Thyroid gland (tissue), 4 donors: ENCODE results near the gene CS. TPM values are rescaled to one million over a fixed set of nuclear protein-coding genes. Genes with fewer than 3 reads are reported as not detected.

Experiments
- DNase-seq, 2 donors: peaks; one replicate each; pipeline ENCODE4 v3.0.0-alpha.2; 2019
- H3K27ac ChIP-seq, 3 donors: fragments of 200-600 bp; sonication (generic); 1 replicate in 2 of 3; 2 replicates in 1 of 3; pipeline ENCODE4 v1.5.1; 2016 to 2019; ENCODE audit warnings: mild to moderate bottlenecking in 1 of 3, moderate library complexity in 1 of 3
- H3K27me3 ChIP-seq: fragments of 200-600 bp; sonication (generic); one replicate; pipeline ENCODE4 v1.5.1; 2019
- H3K36me3 ChIP-seq, 2 donors: fragments of 200-600 bp; sonication (generic); one replicate each; pipeline ENCODE4 v1.5.1; 2016 to 2019
- H3K4me1 ChIP-seq, 2 donors: fragments of 200-600 bp; sonication (generic); one replicate each; pipeline ENCODE4 v1.5.1; 2017 to 2019
- H3K4me3 ChIP-seq, 3 donors: fragments of 200-600 bp; sonication (generic); replicated peaks in 1 of 3; 1 replicate in 2 of 3; 2 replicates in 1 of 3; pipeline ENCODE4 v1.5.1; 2016; ENCODE audit warnings: mild to moderate bottlenecking in 1 of 3
- H3K9me3 ChIP-seq: fragments of 200-600 bp; sonication (generic); one replicate; pipeline ENCODE4 v1.5.1; 2017
- CTCF ChIP-seq, 6 experiments: fragments of 200-600 bp in 3 of 6; fragments of 450-650 bp in 3 of 6; sonication (generic) in 3 of 6; IDR thresholded peaks; one replicate each; pipeline ENCODE4 v1.5.1; 2016 to 2019; ENCODE audit warnings: antibody characterized with exemption in 6 of 6, mild to moderate bottlenecking in 2 of 6, inconsistent platforms in 1 of 6, moderate library complexity in 1 of 6
- POLR2A ChIP-seq, 2 donors: fragments of 450-650 bp; IDR thresholded peaks; one replicate each; pipeline ENCODE4 v1.6.1; 2017; ENCODE audit warnings: antibody characterized with exemption in 2 of 2, mild to moderate bottlenecking in 2 of 2, moderate library complexity in 1 of 2
- WGBS, 2 donors: methylation state at CpG; one replicate each; pipeline ENCODE4 v1.1.5; 2017; 5-methylcytosine and 5-hydroxymethylcytosine counted together
- intact Hi-C: fragments of 100-400 bp; cut with DNase I; formaldehyde crosslinking; loops from one replicate; pipeline ENCODE4 v1.15.1; 2023
- total RNA-seq, 4 donors: library from RNA; depleted of rRNA; stranded (reverse); fragments of >200 nt; gene quantifications; one replicate each; pipeline ENCODE4 v1.2.3, GENCODE V29; 2016

Gene CS
- total RNA-seq, 4 donors from 2014 or later: 110 to 190 (median 118) TPM

DNA sequence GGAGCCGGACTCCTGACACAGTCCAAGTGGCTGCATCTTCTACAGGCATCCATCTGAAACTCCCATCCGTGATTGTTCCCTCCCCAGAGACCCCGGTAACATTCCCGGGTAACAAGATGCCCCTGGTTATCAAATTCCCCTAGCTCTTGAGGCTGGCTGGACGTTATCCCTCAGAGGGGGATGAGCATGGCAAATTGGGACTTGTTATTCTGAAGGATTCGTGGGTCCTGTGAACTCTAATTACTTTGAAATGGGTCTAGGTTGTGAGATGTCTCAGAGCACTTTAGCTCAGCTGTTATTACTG is 34.3 kb upstream of the CS start:
- H3K27ac ChIP-seq: peak overlapping the region; percentile 93 to 97 (median 96)
- TF ChIP-seq CTCF (IDR thresholded peaks at IDR 0.05): no peak
- no peak for TF ChIP-seq POLR2A (IDR thresholded peaks at IDR 0.05)
- peak overlapping the region in 2 of 3 donors; percentile 41 to 52 for H3K4me3 ChIP-seq
- intact Hi-C loops: loop anchor here (10.0 kb wide), 1 partner anchor 130 kb away; the partner anchor contains the start of gene SPRYD4
- no peaks in the 10 kb centered on the region for H3K36me3 ChIP-seq
- no peaks in the 10 kb centered on the region for H3K9me3 ChIP-seq
- DNase-seq: no peak
- H3K4me1 ChIP-seq: peaks cover 8 to 19% of the 10 kb centered on the region in 2 donors
- WGBS, 2 donors: 4 to 11% methylated on average over 6 of the region's 6 CpGs
- no peaks in the 10 kb centered on the region for H3K27me3 ChIP-seq

DNA sequence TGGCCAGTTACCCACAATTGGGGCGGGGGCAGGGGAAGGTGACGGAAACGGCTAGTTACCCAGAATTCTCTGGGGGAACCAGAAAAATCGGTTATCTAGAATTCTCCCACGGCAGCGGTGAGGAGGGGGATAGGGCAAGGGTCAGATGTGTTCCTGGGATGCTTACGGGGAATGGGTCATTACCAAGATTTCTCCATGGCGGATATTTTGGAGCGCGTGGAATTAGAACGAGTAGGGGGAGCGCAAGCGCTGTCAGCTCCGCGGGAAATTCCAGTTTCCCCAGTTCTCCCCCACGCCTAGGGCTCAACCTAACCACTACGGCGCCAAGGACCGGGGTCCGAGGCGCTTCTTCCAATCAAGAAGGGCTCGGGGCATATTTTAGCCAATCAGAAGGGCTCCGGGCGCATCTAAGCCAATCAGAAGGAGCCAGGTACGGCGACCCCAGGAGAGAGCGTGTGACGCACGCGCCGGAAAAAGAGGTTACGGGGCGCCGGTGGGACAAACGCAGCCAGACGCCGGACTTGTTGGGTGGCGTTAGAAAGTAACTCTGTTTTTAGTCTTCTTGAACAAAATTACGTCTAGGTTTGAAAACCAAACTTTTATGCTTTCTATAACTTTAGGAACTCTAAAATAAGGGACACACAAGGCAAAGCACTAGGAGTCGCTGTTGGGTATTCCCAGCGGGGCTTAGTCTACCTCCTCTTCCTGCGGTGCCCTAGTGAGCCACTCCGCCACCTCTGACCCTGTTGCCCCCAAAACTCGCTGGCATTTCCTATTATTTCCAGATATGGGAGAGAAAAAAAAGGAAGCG is 33.8 kb upstream of the CS start, which contains the start of gene PAN2:
Gene PAN2, minus strand, starts transcription at position 322 of the 811 bp plus-strand sequence. CDS start 906 bp downstream, outside the sequence.
- WGBS, 2 donors: 0 to 1% methylated on average over 31 to 45 of the region's 45 CpGs
- Histone ChIP-seq H3K27me3 (no peaks in the 10 kb centered on the region), H3K27ac (peak within 1 kb of the TSS; percentile 93 to 97 (median 96)), H3K9me3 (no peaks in the 10 kb centered on the region), H3K36me3 (no peaks in the 10 kb centered on the region), H3K4me3 (peak within 1 kb of the TSS; percentile 41 to 76 (median 52)), H3K4me1 (peaks cover 8 to 19% of the 10 kb centered on the region in 2 donors)
- TF ChIP-seq CTCF (IDR thresholded peaks at IDR 0.05): peak; percentile 12 to 56 (median 40)
- peak in 1 of 2 donors; percentile 90 for TF ChIP-seq POLR2A (IDR thresholded peaks at IDR 0.05)
- intact Hi-C loops: loop anchor here (10.0 kb wide), 1 partner anchor 131 kb away; the partner anchor contains the start of gene SPRYD4
- DNase-seq: peak; percentile 97 to 98

DNA sequence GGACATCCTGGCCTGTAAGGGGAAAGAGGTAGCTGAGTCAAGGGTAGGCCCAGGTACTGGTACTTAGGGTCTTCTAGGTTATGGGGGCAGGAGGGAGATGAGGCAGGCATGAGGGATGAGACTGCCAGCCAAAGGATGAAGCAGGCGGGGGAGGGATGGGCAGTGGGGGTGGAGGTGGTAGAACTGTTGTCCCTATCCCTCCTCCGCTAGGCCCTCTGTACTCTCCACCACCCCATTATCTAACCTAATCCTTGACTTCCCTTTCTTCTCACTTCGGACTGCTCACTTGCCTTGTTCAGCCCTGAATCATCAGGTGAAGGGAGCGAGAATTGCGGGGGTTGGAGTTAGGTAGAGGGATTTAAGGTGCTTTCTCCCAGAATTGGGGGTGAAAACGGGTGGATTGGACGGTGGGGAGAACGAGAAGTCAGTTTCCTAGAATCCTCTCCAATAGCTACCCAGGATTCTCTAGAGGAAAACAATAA is 33.1 kb upstream of the CS start:
- H3K36me3 ChIP-seq: no peaks in the 10 kb centered on the region
- peak in 1 of 6 experiments; percentile 9 for TF ChIP-seq CTCF (IDR thresholded peaks at IDR 0.05)
- no peak for TF ChIP-seq POLR2A (IDR thresholded peaks at IDR 0.05)
- H3K27me3 ChIP-seq: no peaks in the 10 kb centered on the region
- WGBS, 2 donors: 25 to 27% methylated on average over 8 of the region's 8 CpGs
- DNase-seq: peak in 1 of 2 donors; percentile 8
- no peaks in the 10 kb centered on the region for H3K9me3 ChIP-seq
- intact Hi-C loops: loop anchor here (10.0 kb wide), 1 partner anchor 132 kb away; the partner anchor contains the start of gene SPRYD4
- peak overlapping the region; percentile 41 to 76 (median 49) for H3K4me3 ChIP-seq
- peaks cover 8 to 19% of the 10 kb centered on the region in 2 donors for H3K4me1 ChIP-seq
- H3K27ac ChIP-seq: peak overlapping the region; percentile 93 to 97 (median 96)

DNA sequence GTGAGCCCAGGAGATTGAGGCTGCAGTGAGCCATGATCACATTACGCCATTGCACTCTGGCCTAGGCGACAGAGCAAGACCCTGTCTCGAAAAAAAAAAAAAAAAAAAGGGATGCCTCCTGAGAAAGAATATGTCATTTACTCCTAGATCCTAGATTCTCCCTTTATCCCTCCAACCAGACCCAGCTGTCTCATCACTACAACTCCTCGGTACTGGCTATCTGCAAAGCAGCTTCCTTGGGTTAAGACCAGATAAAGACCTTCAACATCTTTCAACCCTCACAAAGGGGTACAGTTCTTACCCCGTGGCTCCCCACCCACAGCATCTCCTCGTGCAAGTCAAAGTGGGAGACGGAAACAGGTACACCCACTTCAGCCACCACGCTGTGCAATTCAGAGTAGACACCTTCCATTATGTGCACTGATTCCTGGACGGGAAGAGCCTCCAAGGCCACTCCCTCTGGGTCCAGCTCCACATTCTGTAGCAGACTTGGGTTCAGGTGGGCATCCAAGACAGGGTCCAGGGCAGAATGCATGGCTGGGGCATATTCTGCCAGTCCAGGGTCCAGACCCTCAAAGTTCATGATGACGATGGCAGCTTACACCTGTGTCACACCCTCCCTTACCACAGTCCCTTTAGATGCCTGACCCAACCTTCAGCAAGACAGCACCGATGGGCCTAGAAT is 32.5 kb upstream of the CS start:
- no peaks in the 10 kb centered on the region for H3K9me3 ChIP-seq
- peaks cover 8 to 19% of the 10 kb centered on the region in 2 donors for H3K4me1 ChIP-seq
- no peak for DNase-seq
- H3K27me3 ChIP-seq: no peaks in the 10 kb centered on the region
- H3K4me3 ChIP-seq: peak overlapping the region; percentile 41 to 76 (median 49)
- TF ChIP-seq POLR2A (IDR thresholded peaks at IDR 0.05): no peak
- no peak for TF ChIP-seq CTCF (IDR thresholded peaks at IDR 0.05)
- WGBS, 2 donors: 93 to 97% methylated on average over 10 to 11 of the region's 11 CpGs
- peak overlapping the region; percentile 93 to 97 (median 96) for H3K27ac ChIP-seq
- intact Hi-C loops: loop anchor here (10.0 kb wide), 1 partner anchor 132 kb away; the partner anchor contains the start of gene SPRYD4
- H3K36me3 ChIP-seq: peaks cover under 1 to 4% of the 10 kb centered on the region in 2 donors
